ENCODE results near the gene GANC. TPM values are rescaled to one million over a fixed set of nuclear protein-coding genes. Genes with fewer than 3 reads are reported as not detected.
"Not testable (repeated sequence)": the region's sequence is repeated elsewhere in the genome, so short reads cannot be mapped to it uniquely, and the experiment has no call there.

Gene GANC
- total RNA-seq, 2 experiments from 2014 or later: 27.4 to 27.7 TPM

DNA sequence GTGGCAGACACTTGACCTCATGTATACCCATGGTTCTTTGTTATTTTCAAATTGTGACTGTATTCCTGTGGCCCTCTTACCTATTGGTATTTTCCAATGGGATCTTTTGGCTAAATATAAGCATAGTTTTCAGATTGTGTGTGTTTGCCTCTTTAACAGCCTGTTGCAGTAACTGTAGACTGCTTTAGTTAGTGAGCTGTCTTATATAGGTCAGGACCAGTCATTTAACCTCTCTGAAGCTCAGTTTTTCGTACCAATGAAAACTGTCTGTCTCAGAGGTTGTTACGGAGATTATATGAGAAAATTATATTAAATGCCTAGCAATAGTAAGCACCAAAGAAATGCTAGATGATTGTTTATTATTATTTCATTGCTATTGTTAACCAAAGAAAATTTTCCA is 57.0 kb downstream of the GANC start:
- DNase-seq: no peak
- no peaks in the 10 kb centered on the region for H3K27me3 Mint-ChIP-seq (ENCODE audit: low read depth)
- peaks cover 22% of the 10 kb centered on the region for H3K36me3 Mint-ChIP-seq (ENCODE audit: low read depth)
- H3K9me3 Mint-ChIP-seq: peaks cover 4% of the 10 kb centered on the region
- CTCF ChIA-PET: interaction anchor here (0.8 kb wide), 1 partner anchor 191 kb away, joined by 3 read pairs; no protein-coding TSS in a partner anchor
- no peaks in the 10 kb centered on the region for H3K4me1 Mint-ChIP-seq (ENCODE audit: low read depth)
- no peak overlapping the region for H3K27ac Mint-ChIP-seq
- H3K4me3 Mint-ChIP-seq: no peak overlapping the region
- intact Hi-C loops (cut with micrococcal nuclease): no loop called here

DNA sequence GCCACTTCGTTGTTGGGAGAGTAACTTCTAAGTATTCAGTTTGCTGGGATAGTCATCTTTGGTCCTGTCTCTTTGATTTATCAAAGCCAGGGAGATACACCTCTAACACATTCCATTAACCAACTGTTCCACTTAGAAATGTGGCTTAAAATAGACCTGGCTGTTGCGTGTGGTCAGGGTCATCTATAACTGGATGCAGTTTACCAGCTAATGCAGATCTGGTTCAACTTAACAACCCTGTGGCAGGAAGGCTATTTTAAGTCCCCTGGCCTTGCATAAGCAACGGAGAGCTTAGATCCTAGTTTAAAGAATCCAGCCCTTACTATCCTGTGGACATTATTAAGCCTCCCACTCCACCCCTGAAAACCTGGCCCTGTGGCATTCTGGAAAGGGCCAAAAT is 58.2 kb downstream of the GANC start:
- CTCF ChIA-PET: no interaction called here
- Mint-ChIP-seq H3K36me3 (ENCODE audit: low read depth) (peaks cover 28% of the 10 kb centered on the region), H3K27me3 (ENCODE audit: low read depth) (no peaks in the 10 kb centered on the region), H3K9me3 (peaks cover 11% of the 10 kb centered on the region), H3K27ac (no peak overlapping the region), H3K4me1 (ENCODE audit: low read depth) (no peaks in the 10 kb centered on the region), H3K4me3 (no peak overlapping the region)
- DNase-seq: no peak
- intact Hi-C loops (cut with micrococcal nuclease): no loop called here

DNA sequence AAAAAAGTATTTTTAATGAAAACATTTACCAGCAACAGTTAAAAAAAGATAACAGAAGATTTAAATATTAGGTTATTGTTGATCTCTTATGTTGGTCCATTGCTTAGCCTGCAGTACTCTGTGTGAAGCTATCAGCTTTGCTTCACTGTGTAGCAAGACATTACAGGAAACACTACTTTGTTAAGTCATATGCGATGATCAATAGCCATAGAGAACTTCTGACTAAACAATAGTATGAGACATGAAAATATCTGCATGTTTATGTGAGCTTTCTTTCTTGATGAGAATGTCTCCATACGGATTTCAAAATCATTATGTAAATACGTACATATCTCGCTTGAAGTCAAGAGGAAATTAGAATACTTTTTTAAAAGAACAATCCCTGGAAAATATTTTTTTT is 59.3 kb downstream of the GANC start:
- CTCF ChIA-PET: interaction anchor here (0.7 kb wide), 1 partner anchor 1179 kb away, joined by 4 read pairs; no protein-coding TSS in a partner anchor
- Mint-ChIP-seq H3K4me3 (no peak overlapping the region), H3K9me3 (peaks cover 11% of the 10 kb centered on the region), H3K36me3 (ENCODE audit: low read depth) (peaks cover 21% of the 10 kb centered on the region), H3K4me1 (ENCODE audit: low read depth) (no peaks in the 10 kb centered on the region), H3K27ac (no peak overlapping the region), H3K27me3 (ENCODE audit: low read depth) (no peaks in the 10 kb centered on the region)
- no peak for DNase-seq
- intact Hi-C loops (cut with micrococcal nuclease): no loop called here

- H3K36me3 Mint-ChIP-seq (ENCODE audit: low read depth): peaks cover 21% of the 10 kb centered on the region
- CTCF ChIA-PET: interaction anchor here (0.7 kb wide), 1 partner anchor 655 kb away, joined by 3 read pairs; no protein-coding TSS in a partner anchor
- H3K4me1 Mint-ChIP-seq (ENCODE audit: low read depth): no peaks in the 10 kb centered on the region
- DNase-seq: no peak
- H3K27me3 Mint-ChIP-seq (ENCODE audit: low read depth): no peaks in the 10 kb centered on the region
- H3K27ac Mint-ChIP-seq: no peak overlapping the region
- intact Hi-C loops (cut with micrococcal nuclease): no loop called here
- no peak overlapping the region for H3K4me3 Mint-ChIP-seq
- H3K9me3 Mint-ChIP-seq: peaks cover 11% of the 10 kb centered on the region
These were observed 62.1 kb downstream of the GANC start for GRCh38 chr15:42335074-42335473.

- intact Hi-C loops (cut with micrococcal nuclease); CTCF ChIA-PET; DNase-seq; H3K27me3 Mint-ChIP-seq (ENCODE audit: low read depth); H3K4me3 Mint-ChIP-seq; H3K4me1 Mint-ChIP-seq (ENCODE audit: low read depth); H3K27ac Mint-ChIP-seq: not testable (repeated sequence)
- H3K9me3 Mint-ChIP-seq: peaks cover 11% of the 10 kb centered on the region
- H3K36me3 Mint-ChIP-seq (ENCODE audit: low read depth): peaks cover 21% of the 10 kb centered on the region
These were observed 63.6 kb downstream of the GANC start for GRCh38 chr15:42336650-42337049.

GRCh38 chr15:42337104-42337503 is 64.1 kb downstream of the GANC start:
- H3K27ac Mint-ChIP-seq: not testable (repeated sequence)
- H3K9me3 Mint-ChIP-seq: peaks cover 11% of the 10 kb centered on the region

GRCh38 chr15:42338500-42338899 is 65.5 kb downstream of the GANC start:
- intact Hi-C loops (cut with micrococcal nuclease): no loop called here
- DNase-seq: no peak
- Mint-ChIP-seq H3K4me3 (no peak overlapping the region), H3K4me1 (ENCODE audit: low read depth) (no peaks in the 10 kb centered on the region), H3K36me3 (ENCODE audit: low read depth) (peaks cover 18% of the 10 kb centered on the region), H3K9me3 (peaks cover 11% of the 10 kb centered on the region), H3K27ac (no peak overlapping the region), H3K27me3 (ENCODE audit: low read depth) (no peaks in the 10 kb centered on the region)
- CTCF ChIA-PET: no interaction called here

More at GRCh38 chr15:42337104-42337503, 64.1 kb downstream of the GANC start:
- H3K36me3 Mint-ChIP-seq (ENCODE audit: low read depth): peaks cover 22% of the 10 kb centered on the region
- H3K4me3 Mint-ChIP-seq; intact Hi-C loops (cut with micrococcal nuclease); H3K27me3 Mint-ChIP-seq (ENCODE audit: low read depth); DNase-seq; CTCF ChIA-PET; H3K4me1 Mint-ChIP-seq (ENCODE audit: low read depth): not testable (repeated sequence)

DNA sequence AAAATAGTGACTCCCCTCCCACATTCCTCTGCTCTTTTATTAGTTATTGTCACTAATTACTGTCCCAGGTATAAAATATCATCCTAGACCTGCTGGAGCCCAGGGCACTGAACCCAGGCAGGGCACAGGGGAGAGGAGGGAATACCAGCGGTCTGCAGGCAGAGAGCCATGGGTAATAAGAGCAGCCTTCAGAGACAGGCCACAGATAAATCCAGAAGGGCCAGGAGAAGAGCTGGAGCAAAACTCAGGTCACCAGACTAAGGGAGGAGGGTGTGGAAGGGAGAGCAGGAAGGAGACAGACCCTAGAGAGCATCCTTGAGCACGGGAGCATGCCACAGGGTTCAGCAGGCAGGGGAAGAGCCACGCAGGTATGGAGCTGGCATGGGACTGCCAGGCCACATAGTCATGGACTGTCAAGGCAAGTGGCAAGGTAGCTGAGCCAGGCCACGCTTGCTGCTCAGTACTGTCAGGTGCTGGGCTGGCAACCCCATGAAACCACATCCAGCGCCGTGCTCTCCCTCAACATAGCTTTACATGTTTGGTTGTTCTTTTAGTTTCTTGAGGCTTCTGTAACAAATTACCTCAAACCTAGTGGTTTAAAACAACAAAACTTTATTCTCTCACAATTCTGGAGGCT is 70.7 kb downstream of the GANC start:
- Mint-ChIP-seq H3K36me3 (ENCODE audit: low read depth) (peaks cover 3% of the 10 kb centered on the region), H3K9me3 (no peaks in the 10 kb centered on the region), H3K4me3 (no peak overlapping the region), H3K27ac (no peak overlapping the region), H3K27me3 (ENCODE audit: low read depth) (no peaks in the 10 kb centered on the region), H3K4me1 (ENCODE audit: low read depth) (no peaks in the 10 kb centered on the region)
- intact Hi-C loops (cut with micrococcal nuclease): no loop called here
- CTCF ChIA-PET: no interaction called here
- DNase-seq: no peak

- Mint-ChIP-seq H3K27ac (no peak overlapping the region), H3K4me1 (ENCODE audit: low read depth) (no peaks in the 10 kb centered on the region), H3K9me3 (no peaks in the 10 kb centered on the region), H3K27me3 (ENCODE audit: low read depth) (no peaks in the 10 kb centered on the region), H3K36me3 (ENCODE audit: low read depth) (peaks cover 6% of the 10 kb centered on the region), H3K4me3 (no peak overlapping the region)
- intact Hi-C loops (cut with micrococcal nuclease): no loop called here
- CTCF ChIA-PET: no interaction called here
- no peak for DNase-seq
These were observed 71.8 kb downstream of the GANC start for GRCh38 chr15:42344763-42345162.

- no peaks in the 10 kb centered on the region for H3K27me3 Mint-ChIP-seq (ENCODE audit: low read depth)
- intact Hi-C loops (cut with micrococcal nuclease): no loop called here
- no peak for DNase-seq
- no peak overlapping the region for H3K27ac Mint-ChIP-seq
- no peak overlapping the region for H3K4me3 Mint-ChIP-seq
- CTCF ChIA-PET: no interaction called here
- no peaks in the 10 kb centered on the region for H3K4me1 Mint-ChIP-seq (ENCODE audit: low read depth)
- peaks cover 5% of the 10 kb centered on the region for H3K36me3 Mint-ChIP-seq (ENCODE audit: low read depth)
- no peaks in the 10 kb centered on the region for H3K9me3 Mint-ChIP-seq
These were observed 72.5 kb downstream of the GANC start for GRCh38 chr15:42345504-42345903.

DNA sequence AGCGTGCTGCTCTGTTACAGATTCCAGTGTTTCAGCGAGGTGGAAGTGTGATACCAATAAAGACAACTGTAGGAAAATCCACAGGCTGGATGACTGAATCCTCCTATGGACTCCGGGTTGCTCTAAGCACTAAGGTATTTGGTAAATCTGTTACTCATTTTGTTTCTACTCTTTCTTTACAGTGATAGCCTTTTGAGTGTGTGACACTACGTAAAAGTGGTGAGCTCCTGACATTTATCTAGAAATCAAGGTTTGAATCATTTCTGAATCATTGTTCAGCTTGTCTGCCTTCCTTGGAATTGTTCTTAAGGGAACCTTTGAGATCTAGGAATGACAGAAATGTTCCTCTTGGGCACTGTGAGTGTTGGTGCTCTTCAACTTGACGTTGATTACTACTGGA is 75.1 kb downstream of the GANC start:
- no peaks in the 10 kb centered on the region for H3K9me3 Mint-ChIP-seq
- H3K36me3 Mint-ChIP-seq (ENCODE audit: low read depth): peaks cover 13% of the 10 kb centered on the region
- H3K4me1 Mint-ChIP-seq (ENCODE audit: low read depth): no peaks in the 10 kb centered on the region
- H3K27me3 Mint-ChIP-seq (ENCODE audit: low read depth): no peaks in the 10 kb centered on the region
- H3K4me3 Mint-ChIP-seq: no peak overlapping the region
- no peak for DNase-seq
- no peak overlapping the region for H3K27ac Mint-ChIP-seq
- CTCF ChIA-PET: interaction anchor here (0.6 kb wide), 1 partner anchor 94 kb away, joined by 3 read pairs; no protein-coding TSS in a partner anchor
- intact Hi-C loops (cut with micrococcal nuclease): no loop called here

DNA sequence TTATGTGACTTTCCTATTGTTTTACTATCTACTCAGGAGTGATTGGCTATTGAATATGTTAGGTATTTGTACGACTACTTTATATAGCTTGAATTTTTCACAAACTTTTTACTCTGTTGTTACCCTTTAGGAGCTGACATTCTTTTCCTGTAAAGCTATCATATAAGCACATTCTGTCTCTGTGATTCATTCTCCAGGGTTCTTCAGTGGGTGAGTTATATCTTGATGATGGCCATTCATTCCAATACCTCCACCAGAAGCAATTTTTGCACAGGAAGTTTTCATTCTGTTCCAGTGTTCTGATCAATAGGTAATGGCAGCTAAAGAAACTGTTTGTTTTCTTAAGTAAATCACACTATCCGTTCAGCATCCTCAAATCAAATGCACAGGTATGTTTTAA is 76.2 kb downstream of the GANC start:
- DNase-seq: no peak
- no peaks in the 10 kb centered on the region for H3K4me1 Mint-ChIP-seq (ENCODE audit: low read depth)
- intact Hi-C loops (cut with micrococcal nuclease): no loop called here
- no peaks in the 10 kb centered on the region for H3K9me3 Mint-ChIP-seq
- H3K27me3 Mint-ChIP-seq (ENCODE audit: low read depth): no peaks in the 10 kb centered on the region
- peaks cover 18% of the 10 kb centered on the region for H3K36me3 Mint-ChIP-seq (ENCODE audit: low read depth)
- no peak overlapping the region for H3K27ac Mint-ChIP-seq
- H3K4me3 Mint-ChIP-seq: no peak overlapping the region
- CTCF ChIA-PET: no interaction called here

DNA sequence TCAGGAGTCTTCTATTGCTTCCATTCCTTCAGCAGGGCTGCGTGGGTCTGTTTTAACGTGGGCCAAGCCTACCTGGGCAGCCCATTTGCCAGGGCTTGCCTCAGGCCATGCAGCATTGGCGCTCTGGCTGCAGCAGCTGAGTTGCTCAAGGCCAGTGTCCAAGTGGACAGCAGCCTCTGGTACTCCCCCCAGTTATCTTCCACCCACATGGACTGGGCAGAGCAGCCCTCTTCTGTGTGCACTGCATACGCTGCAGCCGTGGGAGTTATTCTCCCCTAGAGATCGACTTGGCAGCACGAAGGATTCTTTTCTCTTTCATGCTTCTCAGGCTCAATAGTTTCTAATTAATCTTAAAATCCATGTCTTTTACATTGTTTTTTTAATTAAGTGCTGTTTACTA is 79.4 kb downstream of the GANC start:
- Mint-ChIP-seq H3K27ac (no peak overlapping the region), H3K4me1 (ENCODE audit: low read depth) (no peaks in the 10 kb centered on the region), H3K27me3 (ENCODE audit: low read depth) (no peaks in the 10 kb centered on the region), H3K4me3 (no peak overlapping the region), H3K9me3 (no peaks in the 10 kb centered on the region), H3K36me3 (ENCODE audit: low read depth) (peaks cover 18% of the 10 kb centered on the region)
- intact Hi-C loops (cut with micrococcal nuclease): no loop called here
- CTCF ChIA-PET: no interaction called here
- no peak for DNase-seq

Measured in activated naive CD4-positive, alpha-beta T cell treated with anti-CD3 and anti-CD28 coated beads for 36 hours (primary cell).